ENCODE measurements around the gene GABBR2. TPM values are rescaled to one million over a fixed set of nuclear protein-coding genes. Genes with fewer than 3 reads are reported as not detected.

Gene GABBR2
- total RNA-seq, 1 experiment from 2014 or later = not detected

DNA sequence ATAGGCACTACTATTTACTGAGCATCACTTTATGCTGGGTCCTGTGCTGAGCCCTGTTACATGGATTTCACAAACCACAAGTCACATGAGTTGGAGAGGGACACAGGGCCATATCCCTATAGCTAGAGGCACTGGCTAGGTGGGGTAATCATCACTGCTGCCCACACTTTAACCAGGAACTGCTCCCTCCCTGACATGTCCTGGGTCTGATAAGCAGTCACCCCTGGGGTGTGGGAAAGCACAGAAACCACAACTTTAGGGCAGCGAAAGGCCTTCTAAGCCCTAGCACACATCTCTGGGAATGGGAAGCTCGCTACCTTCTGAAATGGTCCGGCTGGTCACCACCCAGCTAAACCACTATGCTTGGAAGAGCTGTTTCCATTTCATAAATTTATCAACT lies 468.3 kb downstream of the GABBR2 start:
- TF ChIP-seq CTCF (IDR thresholded peaks at IDR 0.05; ENCODE audit: unreplicated experiment) = no peak
- Mint-ChIP-seq H3K4me1 (ENCODE audit: insufficient read depth, unreplicated experiment) (peaks cover 11% of the 10 kb centered on the region), H3K36me3 (ENCODE audit: insufficient read depth, unreplicated experiment) (peaks cover 84% of the 10 kb centered on the region), H3K4me3 (ENCODE audit: unreplicated experiment) (no peak overlapping the region), H3K27ac (ENCODE audit: low read depth, unreplicated experiment) (peak overlapping the region; percentile 66), H3K9me3 (ENCODE audit: unreplicated experiment) (no peaks in the 10 kb centered on the region), H3K27me3 (ENCODE audit: insufficient read depth, unreplicated experiment) (no peaks in the 10 kb centered on the region)
- no TSS peak for BruUV-seq (replicated peaks)
- intact Hi-C loops (cut with micrococcal nuclease) = no loop called here
- ChIA-PET CTCF (interaction anchor here (0.6 to 1.1 kb wide), 4 partner anchors 16 to 1580 kb away, joined by 3 to 4 read pairs (median 4); no protein-coding TSS in a partner anchor), POLR2A (interaction anchor here (0.9 to 1.0 kb wide), 2 partner anchors 15 to 17 kb away, joined by 3 read pairs; partner anchors contain the start of gene TBC1D2)
- DNase-seq (ENCODE audit: unreplicated experiment) = no peak

Other genes with a start within 250 kb of the GABBR2 start
- 21.2 and 21.8 TPM in 2 replicates for gene ANKS6, start 87.6 kb upstream of the GABBR2 start, total RNA-seq (2022)
- gene GALNT12, start 98.7 kb upstream of the GABBR2 start, total RNA-seq (2022) = not detected in 2 replicates
- gene COL15A1, start 235.0 kb upstream of the GABBR2 start, total RNA-seq (2022) = not detected in 2 replicates

Measured in MCF 10A (cell line).